ENCODE results near the gene IPO5. TPM values are rescaled to one million over a fixed set of nuclear protein-coding genes. Genes with fewer than 3 reads are reported as not detected.

The IPO5 gene
- total and polyA plus RNA-seq, 2 of the 4 experiments (the other 2 are of a cell fraction) = 89.2 to 270 TPM

DNA sequence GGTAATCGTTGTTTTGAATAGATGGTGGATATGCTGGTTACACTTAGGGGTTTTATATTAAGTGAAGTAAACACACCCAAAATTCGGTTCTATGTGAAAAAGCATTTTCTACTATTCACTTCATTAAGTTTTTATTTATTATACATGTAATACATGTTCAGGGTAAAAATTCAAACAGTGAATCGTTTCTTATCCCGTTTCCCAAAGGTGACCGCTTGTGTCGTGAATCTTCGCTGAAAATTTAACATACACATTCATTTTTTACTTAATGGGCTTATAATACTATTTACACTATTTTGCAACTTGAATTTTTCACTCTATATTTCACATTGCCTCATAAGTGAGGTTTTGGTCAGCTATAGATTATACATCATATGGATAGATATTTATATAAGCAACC, 24.5 kb downstream of the IPO5 start:
- Histone ChIP-seq H3K4ac (ENCODE audit: low read depth, low read length) (no peak overlapping the region), H2AK9ac (replicated peaks; ENCODE audit: low read depth, low read length, poor library complexity) (no peak overlapping the region), H4K5ac (ENCODE audit: low read depth, low read length) (no peak overlapping the region), H3K9me1 (ENCODE audit: insufficient read depth, low read length) (peaks cover 5% of the 10 kb centered on the region; the same call in 1 of the 2 replicates), H4K20me1 (ENCODE audit: insufficient read depth, low read length) (peaks cover 7% of the 10 kb centered on the region), H3K18ac (ENCODE audit: low read depth, low read length) (no peak overlapping the region; the same call in 1 of the 2 replicates), H3K14ac (replicated peaks; ENCODE audit: low read depth, low read length) (no peak overlapping the region; the same call in 1 of the 2 replicates), H4K91ac (ENCODE audit: insufficient read depth, low read depth, low read length) (no peak overlapping the region), H3K27ac (ENCODE audit: insufficient read depth, low read length) (no peak overlapping the region), H2AK5ac (ENCODE audit: low read depth, low read length) (no peak overlapping the region), H3K36me3 (ENCODE audit: control insufficient read depth, insufficient read depth, low read length) (0 out of 2 replicates have a peak, but pooled peaks cover under 1% of the 10 kb centered on the region), H2BK15ac (ENCODE audit: low read depth, low read length) (no peak overlapping the region; the same call in 2 of the 3 replicates), H3K27me3 (ENCODE audit: control insufficient read depth, insufficient read depth, low read length) (no peaks in the 10 kb centered on the region), H3K23ac (ENCODE audit: low read depth, low read length) (peak overlapping the region; percentile 95; the same call in 1 of the 2 replicates), H3K4me2 (ENCODE audit: low read depth, low read length) (peak overlapping the region; percentile 98), H2BK20ac (ENCODE audit: low read depth, low read length) (no peak overlapping the region), H3K56ac (ENCODE audit: extremely low read depth, insufficient read depth, low read length) (peak overlapping the region; percentile 49; the same call in 1 of the 2 replicates), H3K9ac (ENCODE audit: low read depth, low read length) (peak overlapping the region; percentile 97; the same call in 1 of the 2 replicates), H2BK5ac (ENCODE audit: low read depth, low read length, poor library complexity, severe bottlenecking) (peak overlapping the region; percentile 78), H2BK120ac (ENCODE audit: low read depth, low read length) (no peak overlapping the region), H4K8ac (ENCODE audit: low read depth in 2 of 2, low read length in 2 of 2) (no peak overlapping the region), H3K4me1 (ENCODE audit: control insufficient read depth, insufficient read depth, low read length) (peaks cover 6% of the 10 kb centered on the region), H2AFZ (replicated peaks; ENCODE audit: low read length, poor library complexity) (no peak overlapping the region), H3K4me3 (ENCODE audit: insufficient read depth, low read depth, low read length) (peak overlapping the region; percentile 98; the same call in 1 of the 2 replicates), H3K9me3 (ENCODE audit: control insufficient read depth, insufficient read depth, low read length) (no peaks in the 10 kb centered on the region), H3K79me1 (ENCODE audit: low read depth in 1 of 2, low read length in 2 of 2) (peaks cover 5 to 26% of the 10 kb centered on the region in 2 experiments)
- WGBS, 2 experiments (ENCODE audit: extremely low coverage in 2 of 2, insufficient read length in 1 of 2) = no CpG with 5 or more reads among the region's 7 CpGs
- ATAC-seq (ENCODE audit: low read depth) (no peak), DNase-seq (no peak)
- TF ChIP-seq, protein P1, sequence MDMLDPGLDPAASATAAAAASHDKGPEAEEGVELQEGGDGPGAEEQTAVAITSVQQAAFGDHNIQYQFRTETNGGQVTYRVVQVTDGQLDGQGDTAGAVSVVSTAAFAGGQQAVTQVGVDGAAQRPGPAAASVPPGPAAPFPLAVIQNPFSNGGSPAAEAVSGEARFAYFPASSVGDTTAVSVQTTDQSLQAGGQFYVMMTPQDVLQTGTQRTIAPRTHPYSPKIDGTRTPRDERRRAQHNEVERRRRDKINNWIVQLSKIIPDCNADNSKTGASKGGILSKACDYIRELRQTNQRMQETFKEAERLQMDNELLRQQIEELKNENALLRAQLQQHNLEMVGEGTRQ (IDR thresholded peaks at IDR 0.05; ENCODE audit: low read depth, low read length) = no peak
- TF ChIP-seq MAZ (IDR thresholded peaks at IDR 0.05; ENCODE audit: borderline replicate concordance, low read depth, low read length) (no peak), MXI1 (IDR thresholded peaks at IDR 0.05; ENCODE audit: borderline replicate concordance, low read depth, low read length) (no peak), BHLHE40 (IDR thresholded peaks at IDR 0.05; ENCODE audit: low read depth, low read length) (no peak), RAD21 (IDR thresholded peaks at IDR 0.05; ENCODE audit: low read length) (no peak), CHD1 (IDR thresholded peaks at IDR 0.05; ENCODE audit: low read depth, low read length) (no peak), POLR2A (IDR thresholded peaks at IDR 0.05; ENCODE audit: low read depth, low read length) (no peak), NFE2L2 (IDR thresholded peaks at IDR 0.05; ENCODE audit: low read depth, low read length) (no peak), RFX5 (IDR thresholded peaks at IDR 0.05; ENCODE audit: low read depth, low read length) (no peak), MAFK (IDR thresholded peaks at IDR 0.05; ENCODE audit: low read depth, low read length) (no peak), FOS (IDR thresholded peaks at IDR 0.05; ENCODE audit: low read depth, low read length) (no peak), SMC3 (IDR thresholded peaks at IDR 0.05; ENCODE audit: low read depth, low read length) (no peak), RCOR1 (IDR thresholded peaks at IDR 0.05; ENCODE audit: insufficient replicate concordance, low read length) (no peak), CEBPB (IDR thresholded peaks at IDR 0.05; ENCODE audit: low read depth, low read length) (no peak)
- TF ChIP-seq, protein P2, sequence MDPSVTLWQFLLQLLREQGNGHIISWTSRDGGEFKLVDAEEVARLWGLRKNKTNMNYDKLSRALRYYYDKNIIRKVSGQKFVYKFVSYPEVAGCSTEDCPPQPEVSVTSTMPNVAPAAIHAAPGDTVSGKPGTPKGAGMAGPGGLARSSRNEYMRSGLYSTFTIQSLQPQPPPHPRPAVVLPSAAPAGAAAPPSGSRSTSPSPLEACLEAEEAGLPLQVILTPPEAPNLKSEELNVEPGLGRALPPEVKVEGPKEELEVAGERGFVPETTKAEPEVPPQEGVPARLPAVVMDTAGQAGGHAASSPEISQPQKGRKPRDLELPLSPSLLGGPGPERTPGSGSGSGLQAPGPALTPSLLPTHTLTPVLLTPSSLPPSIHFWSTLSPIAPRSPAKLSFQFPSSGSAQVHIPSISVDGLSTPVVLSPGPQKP (IDR thresholded peaks at IDR 0.05; ENCODE audit: borderline replicate concordance, low read depth, low read length) = no peak
- TF ChIP-seq, protein P3, sequence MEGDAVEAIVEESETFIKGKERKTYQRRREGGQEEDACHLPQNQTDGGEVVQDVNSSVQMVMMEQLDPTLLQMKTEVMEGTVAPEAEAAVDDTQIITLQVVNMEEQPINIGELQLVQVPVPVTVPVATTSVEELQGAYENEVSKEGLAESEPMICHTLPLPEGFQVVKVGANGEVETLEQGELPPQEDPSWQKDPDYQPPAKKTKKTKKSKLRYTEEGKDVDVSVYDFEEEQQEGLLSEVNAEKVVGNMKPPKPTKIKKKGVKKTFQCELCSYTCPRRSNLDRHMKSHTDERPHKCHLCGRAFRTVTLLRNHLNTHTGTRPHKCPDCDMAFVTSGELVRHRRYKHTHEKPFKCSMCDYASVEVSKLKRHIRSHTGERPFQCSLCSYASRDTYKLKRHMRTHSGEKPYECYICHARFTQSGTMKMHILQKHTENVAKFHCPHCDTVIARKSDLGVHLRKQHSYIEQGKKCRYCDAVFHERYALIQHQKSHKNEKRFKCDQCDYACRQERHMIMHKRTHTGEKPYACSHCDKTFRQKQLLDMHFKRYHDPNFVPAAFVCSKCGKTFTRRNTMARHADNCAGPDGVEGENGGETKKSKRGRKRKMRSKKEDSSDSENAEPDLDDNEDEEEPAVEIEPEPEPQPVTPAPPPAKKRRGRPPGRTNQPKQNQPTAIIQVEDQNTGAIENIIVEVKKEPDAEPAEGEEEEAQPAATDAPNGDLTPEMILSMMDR (conservative IDR thresholded peaks at IDR 0.05; ENCODE audit: low read depth, low read length) = no peak
- dilution Hi-C loops (cut with HindIII; ENCODE audit: low sequenced_read_pairs, unreplicated experiment) (no loop called here), intact Hi-C loops (cut with micrococcal nuclease) (loop anchor here (10.0 kb wide), 1 partner anchor 93 kb away; no protein-coding TSS in a partner anchor), in situ Hi-C loops (cut with MboI; ENCODE audit: low sequenced_read_pairs) (no loop called here)
- BruUV-seq (replicated peaks) = no TSS peak
- ChIA-PET POLR2A (ENCODE audit: unreplicated experiment) (no interaction called here), CTCF (no interaction called here)

Data from IMR-90 (cell line).